HEK293 (cell line): ENCODE measurements around the gene EFNA2.

Source experiments
- CTCF ChIA-PET: fragments of 350-600 bp; formaldehyde crosslinking; extraction: SDS; loops from one replicate; lab custom pipeline; 2021; ENCODE audit warnings: antibody characterized with exemption; lab: Yijun Ruan, JAX
- POLR2A ChIA-PET: fragments of 300-600 bp; formaldehyde crosslinking; extraction: SDS; loops from one replicate; lab custom pipeline; 2020; ENCODE audit warnings: antibody characterized with exemption, inconsistent platforms; lab: Yijun Ruan, JAX
- H3K27ac ChIP-seq: fragments of 200-500 bp; sonication (Bioruptor generic); 2 replicates; pipeline ENCODE4 v1.5.1; 2014; ENCODE audit warnings: low read depth, low read length, control low read depth, inconsistent platforms; ENCODE audit errors: extremely low read depth
- H3K36me3 ChIP-seq, 2 experiments: fragments of 200-500 bp in 1 of 2; sonication (Bioruptor generic) in 1 of 2; 1 replicate in 1 of 2; 2 replicates in 1 of 2; pipeline ENCODE4 v1.5.1; 2014 to 2017; ENCODE audit warnings: inconsistent platforms in 2 of 2, low read length in 2 of 2; ENCODE audit not compliant: control insufficient read depth in 2 of 2, insufficient read depth in 1 of 2
- H3K4me1 ChIP-seq: fragments of 200-500 bp; sonication (Bioruptor generic); 2 replicates; pipeline ENCODE4 v1.5.1; 2014; ENCODE audit warnings: mild to moderate bottlenecking, low read length, inconsistent platforms; ENCODE audit not compliant: control insufficient read depth, insufficient read depth
- H3K4me3 ChIP-seq: 2 replicates; pipeline ENCODE4 v1.5.1; 2011; ENCODE audit warnings: low read depth, mild to moderate bottlenecking, control low read depth, low read length, moderate library complexity
- H3K9me3 ChIP-seq: fragments of 200-500 bp; sonication (Bioruptor generic); 2 replicates; pipeline ENCODE4 v1.5.1; 2014; ENCODE audit warnings: low read depth, low read length, inconsistent platforms; ENCODE audit not compliant: control insufficient read depth, insufficient read depth
- GLIS2 ChIP-seq: fragments of 450-650 bp; formaldehyde crosslinking; IDR thresholded peaks from 2 replicates; pipeline ENCODE4 v1.5.1; 2016; ENCODE audit warnings: missing biosample characterization, missing genetic modification characterization
- KLF10 ChIP-seq: fragments of 450-650 bp; IDR thresholded peaks from 2 replicates; pipeline ENCODE4 v1.5.1; 2018; ENCODE audit warnings: missing biosample characterization, mild to moderate bottlenecking, missing genetic modification characterization
- ZBTB8A ChIP-seq: fragments of 450-650 bp; formaldehyde crosslinking; IDR thresholded peaks from 2 replicates; pipeline ENCODE4 v1.5.1; 2016; ENCODE audit warnings: missing biosample characterization, missing genetic modification characterization
- ZFHX2 ChIP-seq: fragments of 450-650 bp; formaldehyde crosslinking; conservative IDR thresholded peaks from 2 replicates; pipeline ENCODE4 v1.5.1; 2016; ENCODE audit warnings: missing biosample characterization, missing genetic modification characterization
- ZNF146 ChIP-seq: fragments of 450-650 bp; formaldehyde crosslinking; IDR thresholded peaks from 2 replicates; pipeline ENCODE4 v1.5.1; 2016; ENCODE audit warnings: missing biosample characterization, missing genetic modification characterization
- ZNF169 ChIP-seq: fragments of 450-650 bp; formaldehyde crosslinking; IDR thresholded peaks from 2 replicates; pipeline ENCODE4 v1.5.1; 2016; ENCODE audit warnings: missing biosample characterization, missing genetic modification characterization
- ZNF214 ChIP-seq: fragments of 450-650 bp; formaldehyde crosslinking; IDR thresholded peaks from 2 replicates; pipeline ENCODE4 v1.5.1; 2017; ENCODE audit warnings: missing biosample characterization, mild to moderate bottlenecking, missing genetic modification characterization, borderline replicate concordance
- ZNF292 ChIP-seq: fragments of 450-650 bp; formaldehyde crosslinking; IDR thresholded peaks from 2 replicates; pipeline ENCODE4 v1.5.1; 2016; ENCODE audit warnings: low read depth, missing biosample characterization, missing genetic modification characterization, borderline replicate concordance
- ZNF354C ChIP-seq: fragments of 450-650 bp; formaldehyde crosslinking; IDR thresholded peaks from 2 replicates; pipeline ENCODE4 v1.5.1; 2016; ENCODE audit warnings: missing biosample characterization, missing genetic modification characterization, low read depth, borderline replicate concordance
- ZNF366 ChIP-seq: fragments of 450-650 bp; formaldehyde crosslinking; conservative IDR thresholded peaks from 2 replicates; pipeline ENCODE4 v1.5.1; 2016; ENCODE audit warnings: missing biosample characterization, missing genetic modification characterization
- ZNF433 ChIP-seq: fragments of 450-650 bp; formaldehyde crosslinking; IDR thresholded peaks from 2 replicates; pipeline ENCODE4 v1.5.1; 2016; ENCODE audit warnings: missing biosample characterization, missing genetic modification characterization, low read depth
- ZNF501 ChIP-seq: fragments of 450-650 bp; formaldehyde crosslinking; IDR thresholded peaks from 2 replicates; pipeline ENCODE4 v1.5.1; 2016; ENCODE audit warnings: missing biosample characterization, missing genetic modification characterization
- ZNF529 ChIP-seq: fragments of 450-650 bp; formaldehyde crosslinking; IDR thresholded peaks from 2 replicates; pipeline ENCODE4 v1.5.1; 2017; ENCODE audit warnings: missing genetic modification characterization, missing biosample characterization; ENCODE audit not compliant: insufficient replicate concordance
- ZNF530 ChIP-seq: fragments of 450-650 bp; formaldehyde crosslinking; IDR thresholded peaks from 2 replicates; pipeline ENCODE4 v1.5.1; 2016; ENCODE audit warnings: low read depth, missing biosample characterization, missing genetic modification characterization
- ZNF549 ChIP-seq: fragments of 450-650 bp; IDR thresholded peaks from 2 replicates; pipeline ENCODE4 v1.5.1; 2018; ENCODE audit warnings: missing biosample characterization, missing genetic modification characterization, mild to moderate bottlenecking, inconsistent platforms, moderate library complexity
- ZNF654 ChIP-seq: fragments of 450-650 bp; formaldehyde crosslinking; IDR thresholded peaks from 2 replicates; pipeline ENCODE4 v1.5.1; 2016; ENCODE audit warnings: low read depth, missing biosample characterization, missing genetic modification characterization
- ZNF660 ChIP-seq: fragments of 450-650 bp; IDR thresholded peaks from 2 replicates; pipeline ENCODE4 v1.5.1; 2018; ENCODE audit warnings: missing biosample characterization, mild to moderate bottlenecking, missing genetic modification characterization
- ZNF664 ChIP-seq: fragments of 450-650 bp; formaldehyde crosslinking; IDR thresholded peaks from 2 replicates; pipeline ENCODE4 v1.5.1; 2016; ENCODE audit warnings: missing biosample characterization, missing genetic modification characterization
- ZNF768 ChIP-seq: fragments of 450-650 bp; formaldehyde crosslinking; IDR thresholded peaks from 2 replicates; pipeline ENCODE4 v1.5.1; 2018; ENCODE audit warnings: missing biosample characterization, mild to moderate bottlenecking, missing genetic modification characterization
- ZSCAN23 ChIP-seq: fragments of 450-650 bp; formaldehyde crosslinking; IDR thresholded peaks from 2 replicates; pipeline ENCODE4 v1.5.1; 2016; ENCODE audit warnings: missing biosample characterization, missing genetic modification characterization
- ZXDB ChIP-seq: fragments of 450-650 bp; formaldehyde crosslinking; IDR thresholded peaks from 2 replicates; pipeline ENCODE4 v1.5.1; 2016; ENCODE audit warnings: missing biosample characterization, missing genetic modification characterization
- TF ChIP-seq, protein P1 (sequence below): fragments of 450-650 bp; formaldehyde crosslinking; IDR thresholded peaks from 2 replicates; pipeline ENCODE4 v1.5.1; 2016; ENCODE audit warnings: missing biosample characterization, missing genetic modification characterization, borderline replicate concordance
- TF ChIP-seq, protein P2 (sequence below): fragments of 450-650 bp; formaldehyde crosslinking; IDR thresholded peaks from 2 replicates; pipeline ENCODE4 v1.5.1; 2017; ENCODE audit warnings: missing biosample characterization, missing genetic modification characterization
- TF ChIP-seq, protein P3 (sequence below): fragments of 450-650 bp; formaldehyde crosslinking; IDR thresholded peaks from 2 replicates; pipeline ENCODE4 v1.5.1; 2016; ENCODE audit warnings: missing biosample characterization, missing genetic modification characterization, low read depth
- TF ChIP-seq, protein P4 (sequence below): fragments of 450-650 bp; formaldehyde crosslinking; IDR thresholded peaks from 2 replicates; pipeline ENCODE4 v1.5.1; 2016; ENCODE audit warnings: missing biosample characterization, missing genetic modification characterization
- TF ChIP-seq, protein P5 (sequence below): fragments of 450-650 bp; formaldehyde crosslinking; IDR thresholded peaks from 2 replicates; pipeline ENCODE4 v1.5.1; 2016; ENCODE audit warnings: missing biosample characterization, missing genetic modification characterization, low read depth

EFNA2 gene

DNA sequence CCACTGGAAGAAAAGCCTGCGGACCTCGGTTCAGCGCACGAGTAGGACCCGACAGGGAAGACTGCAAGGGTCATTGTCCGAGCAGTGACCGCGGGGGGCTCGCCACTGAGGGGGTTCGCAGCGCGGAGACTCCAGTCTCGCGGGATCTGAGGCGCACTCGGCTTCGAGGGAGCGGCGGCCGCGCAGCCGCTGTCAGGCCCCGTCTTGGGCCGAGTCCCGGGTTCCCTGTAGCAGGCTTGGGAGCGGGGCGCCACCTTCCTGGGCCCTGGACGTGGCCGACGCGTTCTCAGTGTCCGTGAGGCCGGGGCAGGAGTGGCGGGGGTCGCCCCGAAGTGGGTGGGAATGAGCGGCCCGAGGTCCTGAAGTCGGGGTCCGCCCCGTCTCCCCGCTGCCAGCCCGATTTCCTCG, 10.8 kb upstream of the EFNA2 start (continued):
- TF ChIP-seq, protein P1, sequence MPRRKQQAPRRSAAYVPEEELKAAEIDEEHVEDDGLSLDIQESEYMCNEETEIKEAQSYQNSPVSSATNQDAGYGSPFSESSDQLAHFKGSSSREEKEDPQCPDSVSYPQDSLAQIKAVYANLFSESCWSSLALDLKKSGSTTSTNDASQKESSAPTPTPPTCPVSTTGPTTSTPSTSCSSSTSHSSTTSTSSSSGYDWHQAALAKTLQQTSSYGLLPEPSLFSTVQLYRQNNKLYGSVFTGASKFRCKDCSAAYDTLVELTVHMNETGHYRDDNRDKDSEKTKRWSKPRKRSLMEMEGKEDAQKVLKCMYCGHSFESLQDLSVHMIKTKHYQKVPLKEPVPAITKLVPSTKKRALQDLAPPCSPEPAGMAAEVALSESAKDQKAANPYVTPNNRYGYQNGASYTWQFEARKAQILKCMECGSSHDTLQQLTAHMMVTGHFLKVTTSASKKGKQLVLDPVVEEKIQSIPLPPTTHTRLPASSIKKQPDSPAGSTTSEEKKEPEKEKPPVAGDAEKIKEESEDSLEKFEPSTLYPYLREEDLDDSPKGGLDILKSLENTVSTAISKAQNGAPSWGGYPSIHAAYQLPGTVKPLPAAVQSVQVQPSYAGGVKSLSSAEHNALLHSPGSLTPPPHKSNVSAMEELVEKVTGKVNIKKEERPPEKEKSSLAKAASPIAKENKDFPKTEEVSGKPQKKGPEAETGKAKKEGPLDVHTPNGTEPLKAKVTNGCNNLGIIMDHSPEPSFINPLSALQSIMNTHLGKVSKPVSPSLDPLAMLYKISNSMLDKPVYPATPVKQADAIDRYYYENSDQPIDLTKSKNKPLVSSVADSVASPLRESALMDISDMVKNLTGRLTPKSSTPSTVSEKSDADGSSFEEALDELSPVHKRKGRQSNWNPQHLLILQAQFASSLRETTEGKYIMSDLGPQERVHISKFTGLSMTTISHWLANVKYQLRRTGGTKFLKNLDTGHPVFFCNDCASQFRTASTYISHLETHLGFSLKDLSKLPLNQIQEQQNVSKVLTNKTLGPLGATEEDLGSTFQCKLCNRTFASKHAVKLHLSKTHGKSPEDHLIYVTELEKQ (tag by site-specific recombination) = peak; percentile 44; the same call in 1 of the 2 replicates
- TF ChIP-seq KLF10 (no peak), ZNF433 (tag by site-specific recombination) (no peak), ZNF354C (no peak), ZNF366 (tag by site-specific recombination) (no peak), ZBTB8A (no peak), ZNF146 (tag by site-specific recombination) (peak; percentile 40; the same call in 1 of the 2 replicates), ZNF214 (tag by site-specific recombination) (no peak), ZNF501 (tag by site-specific recombination) (peak; percentile 90; the same call in 1 of the 2 replicates), ZXDB (tag by site-specific recombination) (peak; percentile 82), ZNF660 (tag by site-specific recombination) (no peak; the same call in 1 of the 2 replicates), ZNF530 (tag by site-specific recombination) (no peak), ZNF654 (no peak)
- TF ChIP-seq, protein P2, sequence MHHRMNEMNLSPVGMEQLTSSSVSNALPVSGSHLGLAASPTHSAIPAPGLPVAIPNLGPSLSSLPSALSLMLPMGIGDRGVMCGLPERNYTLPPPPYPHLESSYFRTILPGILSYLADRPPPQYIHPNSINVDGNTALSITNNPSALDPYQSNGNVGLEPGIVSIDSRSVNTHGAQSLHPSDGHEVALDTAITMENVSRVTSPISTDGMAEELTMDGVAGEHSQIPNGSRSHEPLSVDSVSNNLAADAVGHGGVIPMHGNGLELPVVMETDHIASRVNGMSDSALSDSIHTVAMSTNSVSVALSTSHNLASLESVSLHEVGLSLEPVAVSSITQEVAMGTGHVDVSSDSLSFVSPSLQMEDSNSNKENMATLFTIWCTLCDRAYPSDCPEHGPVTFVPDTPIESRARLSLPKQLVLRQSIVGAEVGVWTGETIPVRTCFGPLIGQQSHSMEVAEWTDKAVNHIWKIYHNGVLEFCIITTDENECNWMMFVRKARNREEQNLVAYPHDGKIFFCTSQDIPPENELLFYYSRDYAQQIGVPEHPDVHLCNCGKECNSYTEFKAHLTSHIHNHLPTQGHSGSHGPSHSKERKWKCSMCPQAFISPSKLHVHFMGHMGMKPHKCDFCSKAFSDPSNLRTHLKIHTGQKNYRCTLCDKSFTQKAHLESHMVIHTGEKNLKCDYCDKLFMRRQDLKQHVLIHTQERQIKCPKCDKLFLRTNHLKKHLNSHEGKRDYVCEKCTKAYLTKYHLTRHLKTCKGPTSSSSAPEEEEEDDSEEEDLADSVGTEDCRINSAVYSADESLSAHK = peak; percentile 14; the same call in 1 of the 2 replicates
- TF ChIP-seq, protein P3, sequence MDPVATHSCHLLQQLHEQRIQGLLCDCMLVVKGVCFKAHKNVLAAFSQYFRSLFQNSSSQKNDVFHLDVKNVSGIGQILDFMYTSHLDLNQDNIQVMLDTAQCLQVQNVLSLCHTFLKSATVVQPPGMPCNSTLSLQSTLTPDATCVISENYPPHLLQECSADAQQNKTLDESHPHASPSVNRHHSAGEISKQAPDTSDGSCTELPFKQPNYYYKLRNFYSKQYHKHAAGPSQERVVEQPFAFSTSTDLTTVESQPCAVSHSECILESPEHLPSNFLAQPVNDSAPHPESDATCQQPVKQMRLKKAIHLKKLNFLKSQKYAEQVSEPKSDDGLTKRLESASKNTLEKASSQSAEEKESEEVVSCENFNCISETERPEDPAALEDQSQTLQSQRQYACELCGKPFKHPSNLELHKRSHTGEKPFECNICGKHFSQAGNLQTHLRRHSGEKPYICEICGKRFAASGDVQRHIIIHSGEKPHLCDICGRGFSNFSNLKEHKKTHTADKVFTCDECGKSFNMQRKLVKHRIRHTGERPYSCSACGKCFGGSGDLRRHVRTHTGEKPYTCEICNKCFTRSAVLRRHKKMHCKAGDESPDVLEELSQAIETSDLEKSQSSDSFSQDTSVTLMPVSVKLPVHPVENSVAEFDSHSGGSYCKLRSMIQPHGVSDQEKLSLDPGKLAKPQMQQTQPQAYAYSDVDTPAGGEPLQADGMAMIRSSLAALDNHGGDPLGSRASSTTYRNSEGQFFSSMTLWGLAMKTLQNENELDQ (tag by site-specific recombination) = no peak
- TF ChIP-seq, protein P4, sequence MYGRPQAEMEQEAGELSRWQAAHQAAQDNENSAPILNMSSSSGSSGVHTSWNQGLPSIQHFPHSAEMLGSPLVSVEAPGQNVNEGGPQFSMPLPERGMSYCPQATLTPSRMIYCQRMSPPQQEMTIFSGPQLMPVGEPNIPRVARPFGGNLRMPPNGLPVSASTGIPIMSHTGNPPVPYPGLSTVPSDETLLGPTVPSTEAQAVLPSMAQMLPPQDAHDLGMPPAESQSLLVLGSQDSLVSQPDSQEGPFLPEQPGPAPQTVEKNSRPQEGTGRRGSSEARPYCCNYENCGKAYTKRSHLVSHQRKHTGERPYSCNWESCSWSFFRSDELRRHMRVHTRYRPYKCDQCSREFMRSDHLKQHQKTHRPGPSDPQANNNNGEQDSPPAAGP (tag by site-specific recombination) = peak; percentile 69; the same call in 1 of the 2 replicates

DNA sequence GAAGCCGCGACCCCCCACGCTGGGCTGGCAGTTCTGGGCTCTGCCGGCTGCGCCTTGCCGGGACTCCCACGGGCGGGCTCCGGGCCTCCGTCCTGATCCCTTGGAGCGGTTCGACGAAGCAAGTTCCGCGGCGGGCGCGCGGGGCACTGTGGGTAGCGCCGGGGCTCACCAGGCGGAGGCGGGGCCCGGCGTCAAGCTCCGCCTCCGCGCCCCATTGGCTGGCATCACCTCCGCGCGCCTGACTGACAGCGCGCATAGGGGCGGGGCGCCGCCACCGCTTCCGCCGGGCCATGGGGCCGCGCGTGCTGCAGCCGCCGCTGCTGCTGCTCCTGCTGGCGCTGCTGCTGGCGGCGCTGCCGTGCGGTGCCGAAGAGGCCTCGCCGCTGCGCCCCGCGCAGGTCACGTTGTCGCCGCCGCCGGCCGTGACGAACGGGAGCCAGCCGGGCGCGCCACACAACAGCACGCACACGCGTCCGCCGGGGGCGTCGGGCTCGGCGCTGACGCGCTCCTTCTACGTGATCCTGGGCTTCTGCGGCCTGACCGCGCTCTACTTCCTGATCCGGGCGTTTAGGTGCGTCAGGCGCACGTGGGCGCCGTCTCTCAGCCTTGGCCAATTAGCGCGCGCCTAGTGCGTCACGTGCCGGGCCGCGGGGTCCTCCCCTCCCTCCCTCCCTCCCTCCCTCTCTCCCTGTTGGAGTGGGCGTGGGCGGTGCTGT, 10.3 kb upstream of the EFNA2 start, which contains the start of gene FAM174C:
FAM174C (plus strand) TSS at position 271 of the 716 bp plus-strand sequence; CDS start at position 291, 20 bp downstream.
- peaks cover 3 to 83% of the 10 kb centered on the region in 2 experiments; a peak in 2 of 3 replicates for H3K36me3 ChIP-seq
- no peak for TF ChIP-seq ZNF768
- TF ChIP-seq ZFHX2 (tag by site-specific recombination) = no peak; the same call in 1 of the 2 replicates
- TF ChIP-seq GLIS2 (tag by site-specific recombination) = no peak
- no peak for TF ChIP-seq ZNF169 (tag by site-specific recombination)
- TF ChIP-seq ZNF664 = no peak
- no peak for TF ChIP-seq ZSCAN23
- no peak for TF ChIP-seq ZNF292 (tag by site-specific recombination)
- no peak for TF ChIP-seq ZNF549 (tag by site-specific recombination)
- TF ChIP-seq ZNF529 (tag by site-specific recombination) = no peak
- TF ChIP-seq, protein P5, sequence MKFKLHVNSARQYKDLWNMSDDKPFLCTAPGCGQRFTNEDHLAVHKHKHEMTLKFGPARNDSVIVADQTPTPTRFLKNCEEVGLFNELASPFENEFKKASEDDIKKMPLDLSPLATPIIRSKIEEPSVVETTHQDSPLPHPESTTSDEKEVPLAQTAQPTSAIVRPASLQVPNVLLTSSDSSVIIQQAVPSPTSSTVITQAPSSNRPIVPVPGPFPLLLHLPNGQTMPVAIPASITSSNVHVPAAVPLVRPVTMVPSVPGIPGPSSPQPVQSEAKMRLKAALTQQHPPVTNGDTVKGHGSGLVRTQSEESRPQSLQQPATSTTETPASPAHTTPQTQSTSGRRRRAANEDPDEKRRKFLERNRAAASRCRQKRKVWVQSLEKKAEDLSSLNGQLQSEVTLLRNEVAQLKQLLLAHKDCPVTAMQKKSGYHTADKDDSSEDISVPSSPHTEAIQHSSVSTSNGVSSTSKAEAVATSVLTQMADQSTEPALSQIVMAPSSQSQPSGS (tag by site-specific recombination) = no peak

More for the DNA sequence above, 10.3 kb upstream of the EFNA2 start, which contains the start of gene FAM174C:
- Histone ChIP-seq H3K9me3 (no peaks in the 10 kb centered on the region), H3K27ac (peak within 1 kb of the TSS; percentile 98), H3K4me1 (peaks cover 14% of the 10 kb centered on the region), H3K4me3 (peak within 1 kb of the TSS; percentile 58)
- POLR2A ChIA-PET = interaction anchor here (0.6 to 3.4 kb wide), 14 partner anchors 8 to 123 kb away, joined by 3 to 28 read pairs (median 4); partner anchors contain the start of genes ATP5F1D and NDUFS7
- CTCF ChIA-PET = interaction anchor here (0.8 to 1.0 kb wide), 2 partner anchors 9 to 32 kb away, joined by 4 to 5 read pairs; no protein-coding TSS in a partner anchor
